GM12801 (cell line): ENCODE results near the gene MPDU1.

Source experiments
- CTCF ChIP-seq: IDR thresholded peaks from one replicate; pipeline ENCODE4 v1.5.1; 2011; ENCODE audit warnings: control low read depth; ENCODE audit not compliant: insufficient read length; ENCODE audit errors: extremely low read depth

The MPDU1 gene

GRCh38 chr17:7583253-7584109 lies at the start of gene MPDU1:
TSS of gene MPDU1 (plus strand) at chr17:7583852. CDS start at chr17:7583863, 11 bp downstream.
- no peak for TF ChIP-seq CTCF

GRCh38 chr17:7538050-7538449 lies 45.6 kb upstream of the MPDU1 start:
- TF ChIP-seq CTCF, result no peak

- TF ChIP-seq CTCF, result no peak
Observed at GRCh38 chr17:7538891-7539545, 44.6 kb upstream of the MPDU1 start.

- no peak for TF ChIP-seq CTCF
Observed at GRCh38 chr17:7541074-7541621, 42.5 kb upstream of the MPDU1 start.

- no peak for TF ChIP-seq CTCF
Observed at GRCh38 chr17:7544911-7545310, 38.7 kb upstream of the MPDU1 start.

- TF ChIP-seq CTCF, result no peak
Observed at GRCh38 chr17:7548585-7549400, 34.9 kb upstream of the MPDU1 start, which contains the start of gene TNFSF12. TSS of gene TNFSF12 (plus strand) at chr17:7549058. CDS start at chr17:7549154, 96 bp downstream.
